IPS-18a (cell line): ENCODE data around the gene CHORDC1.
"Not testable (repeated sequence)": the region's sequence is repeated elsewhere in the genome, so short reads cannot be mapped to it uniquely, and the experiment has no call there.

ENCODE experiments used
- H3K27ac ChIP-seq: one replicate; pipeline ENCODE4 v1.5.1; 2013; ENCODE audit warnings: low read length
- H3K27me3 ChIP-seq: one replicate; pipeline ENCODE4 v1.6.1; 2013; ENCODE audit warnings: mild to moderate bottlenecking, low read length; ENCODE audit not compliant: control insufficient read depth, insufficient read depth
- H3K36me3 ChIP-seq: one replicate; pipeline ENCODE4 v1.6.1; 2013; ENCODE audit warnings: low read depth, low read length; ENCODE audit not compliant: control insufficient read depth
- H3K4me1 ChIP-seq: one replicate; pipeline ENCODE4 v1.6.1; 2013; ENCODE audit warnings: low read depth, low read length; ENCODE audit not compliant: control insufficient read depth
- H3K4me3 ChIP-seq: one replicate; pipeline ENCODE4 v1.5.1; 2013; ENCODE audit warnings: low read length
- H3K9ac ChIP-seq: one replicate; pipeline ENCODE4 v1.6.1; 2013; ENCODE audit warnings: mild to moderate bottlenecking, low read length, moderate library complexity
- H3K9me3 ChIP-seq: one replicate; pipeline ENCODE4 v1.6.1; 2013; ENCODE audit warnings: low read depth, low read length; ENCODE audit not compliant: control insufficient read depth

CHORDC1 gene

GRCh38 chr11:90213322-90213721 lies 9.5 kb downstream of the CHORDC1 start:
- Histone ChIP-seq H3K4me1 (peaks cover 1% of the 10 kb centered on the region), H3K27ac (no peak overlapping the region), H3K9ac (no peak overlapping the region), H3K27me3 (no peaks in the 10 kb centered on the region), H3K4me3 (no peak overlapping the region), H3K9me3 (no peaks in the 10 kb centered on the region), H3K36me3 (peaks cover 69% of the 10 kb centered on the region)

GRCh38 chr11:90208857-90209256 lies 14.0 kb downstream of the CHORDC1 start:
- Histone ChIP-seq H3K9ac (no peak overlapping the region), H3K36me3 (peaks cover 74% of the 10 kb centered on the region), H3K4me1 (no peaks in the 10 kb centered on the region)

GRCh38 chr11:90207992-90208391 lies 14.9 kb downstream of the CHORDC1 start:
- H3K9me3 ChIP-seq, H3K9ac ChIP-seq, H3K4me1 ChIP-seq, H3K4me3 ChIP-seq, H3K27me3 ChIP-seq, H3K27ac ChIP-seq: not testable (repeated sequence)
- peaks cover 73% of the 10 kb centered on the region for H3K36me3 ChIP-seq

More at GRCh38 chr11:90208857-90209256, 14.0 kb downstream of the CHORDC1 start:
- Histone ChIP-seq H3K27ac (no peak overlapping the region), H3K27me3 (no peaks in the 10 kb centered on the region), H3K4me3 (no peak overlapping the region), H3K9me3 (no peaks in the 10 kb centered on the region)

GRCh38 chr11:90204832-90205646 lies 17.8 kb downstream of the CHORDC1 start:
- no peak overlapping the region for H3K9ac ChIP-seq
- H3K27ac ChIP-seq: no peak overlapping the region
- H3K4me1 ChIP-seq: no peaks in the 10 kb centered on the region
- H3K27me3 ChIP-seq: no peaks in the 10 kb centered on the region
- no peak overlapping the region for H3K4me3 ChIP-seq
- H3K9me3 ChIP-seq: no peaks in the 10 kb centered on the region
- peaks cover 68% of the 10 kb centered on the region for H3K36me3 ChIP-seq

- H3K36me3 ChIP-seq: peaks cover 63% of the 10 kb centered on the region
- no peak overlapping the region for H3K4me3 ChIP-seq
- H3K9ac ChIP-seq: no peak overlapping the region
- no peaks in the 10 kb centered on the region for H3K27me3 ChIP-seq
- H3K9me3 ChIP-seq: no peaks in the 10 kb centered on the region
- H3K4me1 ChIP-seq: no peaks in the 10 kb centered on the region
- H3K27ac ChIP-seq: no peak overlapping the region
These were observed 18.4 kb downstream of the CHORDC1 start for GRCh38 chr11:90204407-90204806.

- H3K36me3 ChIP-seq: peaks cover 52% of the 10 kb centered on the region
- no peaks in the 10 kb centered on the region for H3K4me1 ChIP-seq
- no peak overlapping the region for H3K4me3 ChIP-seq
- no peaks in the 10 kb centered on the region for H3K9me3 ChIP-seq
- no peak overlapping the region for H3K9ac ChIP-seq
- no peak overlapping the region for H3K27ac ChIP-seq
- H3K27me3 ChIP-seq: no peaks in the 10 kb centered on the region
These were observed 20.5 kb downstream of the CHORDC1 start for GRCh38 chr11:90202342-90202741.

GRCh38 chr11:90197377-90197776 lies 25.5 kb downstream of the CHORDC1 start:
- Histone ChIP-seq H3K36me3 (peaks cover 17% of the 10 kb centered on the region), H3K9ac (no peak overlapping the region), H3K4me1 (no peaks in the 10 kb centered on the region), H3K4me3 (no peak overlapping the region), H3K9me3 (no peaks in the 10 kb centered on the region), H3K27me3 (no peaks in the 10 kb centered on the region), H3K27ac (no peak overlapping the region)

GRCh38 chr11:90192869-90193582 lies 29.8 kb downstream of the CHORDC1 start:
- Histone ChIP-seq H3K36me3 (no peaks in the 10 kb centered on the region), H3K27ac (no peak overlapping the region), H3K9ac (no peak overlapping the region), H3K4me3 (no peak overlapping the region), H3K27me3 (no peaks in the 10 kb centered on the region), H3K9me3 (no peaks in the 10 kb centered on the region), H3K4me1 (peaks cover 4% of the 10 kb centered on the region)

GRCh38 chr11:90189011-90189410 lies 33.8 kb downstream of the CHORDC1 start:
- H3K36me3 ChIP-seq: no peaks in the 10 kb centered on the region
- no peaks in the 10 kb centered on the region for H3K27me3 ChIP-seq
- no peak overlapping the region for H3K4me3 ChIP-seq
- H3K27ac ChIP-seq: no peak overlapping the region
- H3K4me1 ChIP-seq: peaks cover 4% of the 10 kb centered on the region
- no peaks in the 10 kb centered on the region for H3K9me3 ChIP-seq
- no peak overlapping the region for H3K9ac ChIP-seq

GRCh38 chr11:90187839-90188238 lies 35.0 kb downstream of the CHORDC1 start:
- Histone ChIP-seq H3K27me3 (no peaks in the 10 kb centered on the region), H3K36me3 (no peaks in the 10 kb centered on the region), H3K4me1 (peaks cover 4% of the 10 kb centered on the region), H3K4me3 (no peak overlapping the region), H3K9me3 (no peaks in the 10 kb centered on the region), H3K9ac (no peak overlapping the region), H3K27ac (no peak overlapping the region)

- Histone ChIP-seq H3K27me3 (no peaks in the 10 kb centered on the region), H3K4me3 (no peak overlapping the region)
These were observed 42.9 kb downstream of the CHORDC1 start for GRCh38 chr11:90179923-90180322.

GRCh38 chr11:90178751-90179150 lies 44.1 kb downstream of the CHORDC1 start:
- Histone ChIP-seq H3K27ac (no peak overlapping the region), H3K9ac (no peak overlapping the region), H3K36me3 (no peaks in the 10 kb centered on the region), H3K27me3 (no peaks in the 10 kb centered on the region), H3K4me1 (no peaks in the 10 kb centered on the region), H3K4me3 (no peak overlapping the region), H3K9me3 (no peaks in the 10 kb centered on the region)

More at GRCh38 chr11:90179923-90180322, 42.9 kb downstream of the CHORDC1 start:
- H3K4me1 ChIP-seq: no peaks in the 10 kb centered on the region
- H3K36me3 ChIP-seq: no peaks in the 10 kb centered on the region
- H3K9ac ChIP-seq: no peak overlapping the region
- no peaks in the 10 kb centered on the region for H3K9me3 ChIP-seq
- no peak overlapping the region for H3K27ac ChIP-seq
